Measurements from ENCODE around the gene TPRX2. TPM values are rescaled to one million over a fixed set of nuclear protein-coding genes. Genes with fewer than 3 reads are reported as not detected.

The TPRX2 gene
- total and polyA plus RNA-seq, 2 of the 13 experiments (the other 11 are each of a cell fraction or from before 2014, with no cell fraction given), result not detected

- intact Hi-C loops (cut with micrococcal nuclease; ENCODE audit: unreplicated experiment) (no loop called here), in situ Hi-C loops (cut with HindIII; ENCODE audit: extremely low pct_ligation_motif_present, low pct_unique_long_range_greater_than_20kb) (no loop called here)
- Histone ChIP-seq H3K27ac (ENCODE audit: extremely low read length, insufficient read depth, low read length) (no peak overlapping the region), H3K4me1 (ENCODE audit: insufficient read depth, low read length) (no peaks in the 10 kb centered on the region; the same call in 1 of the 2 replicates), H3K79me2 (ENCODE audit: insufficient read depth, low read length) (no peaks in the 10 kb centered on the region), H3K36me3 (replicated peaks in 1 of 2; ENCODE audit: control insufficient read depth in 1 of 2, insufficient read depth in 2 of 2, low read length in 2 of 2) (no peaks in the 10 kb centered on the region), H3K9me3 (ENCODE audit: low read length) (no peaks in the 10 kb centered on the region), H3K9ac (ENCODE audit: insufficient read depth, low read depth, low read length) (no peak overlapping the region), H3K4me2 (ENCODE audit: low read depth, low read length) (no peak overlapping the region), H4K20me1 (ENCODE audit: insufficient read depth, low read length) (no peaks in the 10 kb centered on the region), H3K4me3 (replicated peaks in 1 of 3; ENCODE audit: insufficient read depth in 1 of 3, low read depth in 2 of 3, low read length in 3 of 3) (no peak overlapping the region), H3K27me3 (ENCODE audit: control insufficient read depth in 1 of 2, insufficient read depth in 2 of 2, low read length in 2 of 2) (peaks cover 0 to 22% of the 10 kb centered on the region in 2 experiments; a peak in 3 of 5 replicates), H2AFZ (ENCODE audit: low read length) (no peak overlapping the region)
- DNase-seq (ENCODE audit: low spot score) (no peak), ATAC-seq (no peak), FAIRE-seq (no peak)
- CTCF ChIA-PET (ENCODE audit: low intra/inter-chr PET ratio, low total read pairs), result no interaction called here
- BruUV-seq (replicated peaks), result no TSS peak
- 18% methylated on average over 4 of the region's 5 CpGs for WGBS (ENCODE audit: low lambda C conversion rate)
- TF ChIP-seq PAF1 (CRISPR knock-in tag; IDR thresholded peaks at IDR 0.05) (no peak), GABPA (IDR thresholded peaks at IDR 0.05; ENCODE audit: low read depth, low read length) (no peak), GABPA (CRISPR knock-in tag; IDR thresholded peaks at IDR 0.05; ENCODE audit: low read depth) (no peak), PRMT3 (CRISPR knock-in tag; IDR thresholded peaks at IDR 0.05; ENCODE audit: borderline replicate concordance, low read depth) (no peak), MTF1 (CRISPR knock-in tag; IDR thresholded peaks at IDR 0.05) (no peak), KDM3A (CRISPR knock-in tag; IDR thresholded peaks at IDR 0.05; ENCODE audit: low read depth) (no peak), GRHL1 (CRISPR knock-in tag; conservative IDR thresholded peaks at IDR 0.05) (no peak), SKIL (CRISPR knock-in tag; IDR thresholded peaks at IDR 0.05; ENCODE audit: borderline replicate concordance) (no peak)
- POLR2A ChIA-PET, result no interaction called here
These were observed 16.1 kb upstream of the TPRX2 start for GRCh38 chr19:47842941-47843340.
